H1 (cell line): ENCODE results near the gene MGRN1. TPM values are rescaled to one million over a fixed set of nuclear protein-coding genes. Genes with fewer than 3 reads are reported as not detected.
A peak's percentile ranks its signal among the peaks of the same experiment; 100 is the strongest.

Experiments used
- CTCF ChIA-PET: fragments of 300-600 bp; sonication (Branson Sonifier 250); formaldehyde crosslinking; loops from one replicate; lab custom pipeline; 2021; ENCODE audit not compliant: partially characterized antibody; lab: Charles Lee
- POLR2A ChIA-PET: fragments of 300-600 bp; sonication (Branson Sonifier 250); formaldehyde crosslinking; loops from one replicate; lab custom pipeline; 2021; ENCODE audit warnings: inconsistent platforms; ENCODE audit not compliant: partially characterized antibody; lab: Charles Lee
- DNase-seq, 2 experiments: peaks; one replicate each; pipeline versions ENCODE4 v3.0.0 to v3.0.0-alpha.2; 2010 to 2022; ENCODE audit warnings: low spot score in 2 of 2, low read depth in 1 of 2, mixed read lengths in 1 of 2
- FAIRE-seq: peaks from 2 replicates; lab custom pipeline; 2011; peaks lifted over from hg19 to GRCh38; lab: Jason Lieb, UNC
- H2AFZ ChIP-seq: 2 replicates; pipeline ENCODE4 v1.8.1; 2012; ENCODE audit warnings: low read length, inconsistent platforms
- H2AK5ac ChIP-seq: 2 replicates; pipeline ENCODE4 v1.6.1; 2013; ENCODE audit warnings: low read depth, low read length
- H2BK120ac ChIP-seq: replicated peaks from 2 replicates; pipeline ENCODE3; 2013; ENCODE audit warnings: low read depth, low read length, inconsistent platforms
- H2BK12ac ChIP-seq: 2 replicates; pipeline ENCODE4 v1.6.1; 2013; ENCODE audit warnings: low read depth, low read length
- H2BK15ac ChIP-seq: 2 replicates; pipeline ENCODE4 v1.6.1; 2013; ENCODE audit warnings: low read length
- H2BK20ac ChIP-seq: 2 replicates; pipeline ENCODE4 v1.6.1; 2013; ENCODE audit warnings: low read length
- H2BK5ac ChIP-seq: 2 replicates; pipeline ENCODE4 v1.6.1; 2013; ENCODE audit warnings: low read depth, low read length
- H3K14ac ChIP-seq: 2 replicates; pipeline ENCODE4 v1.6.1; 2013; ENCODE audit warnings: inconsistent platforms; ENCODE audit not compliant: insufficient read length
- H3K18ac ChIP-seq: 2 replicates; pipeline ENCODE4 v1.6.1; 2013; ENCODE audit warnings: low read length; ENCODE audit errors: extremely low read depth
- H3K23ac ChIP-seq: 2 replicates; pipeline ENCODE4 v1.6.1; 2013; ENCODE audit warnings: inconsistent platforms; ENCODE audit not compliant: insufficient read length
- H3K23me2 ChIP-seq: 2 replicates; pipeline ENCODE4 v1.6.1; 2013; ENCODE audit warnings: low read depth, low read length
- H3K27ac ChIP-seq: 2 replicates; pipeline ENCODE4 v1.6.1; 2011; ENCODE audit warnings: low read depth, low read length, inconsistent platforms
- H3K27me3 ChIP-seq, 4 experiments: replicated peaks in 1 of 4; 1 replicate in 1 of 4; 2 replicates in 3 of 4; pipeline versions ENCODE4 v1.6.1 to v1.8.1; 2011 to 2013; ENCODE audit warnings: low read length in 3 of 4, mild to moderate bottlenecking in 3 of 4, inconsistent platforms in 2 of 4, mixed read lengths in 2 of 4, moderate library complexity in 1 of 4; ENCODE audit not compliant: control insufficient read depth in 3 of 4, insufficient read depth in 3 of 4; ENCODE audit errors: extremely low read depth in 1 of 4
- H3K36me3 ChIP-seq, 4 experiments: 2 replicates each; pipeline versions ENCODE4 v1.6.1 to v1.8.1; 2011 to 2013; ENCODE audit warnings: mild to moderate bottlenecking in 4 of 4, low read length in 3 of 4, moderate library complexity in 2 of 4, control low read depth in 1 of 4, inconsistent platforms in 1 of 4; ENCODE audit not compliant: insufficient read depth in 4 of 4, control insufficient read depth in 2 of 4
- H3K4ac ChIP-seq: replicated peaks from 2 replicates; pipeline ENCODE3; 2013; ENCODE audit warnings: low read length, low read depth, mixed read lengths, inconsistent platforms; ENCODE audit not compliant: insufficient read length
- H3K4me1 ChIP-seq, 4 experiments: replicated peaks in 1 of 4; 1 replicate in 1 of 4; 2 replicates in 3 of 4; pipeline versions ENCODE4 v1.6.1 to v1.8.1; 2011 to 2013; ENCODE audit warnings: low read length in 3 of 4, inconsistent platforms in 2 of 4, mixed read lengths in 1 of 4; ENCODE audit not compliant: insufficient read depth in 4 of 4, control insufficient read depth in 3 of 4
- H3K4me2 ChIP-seq, 2 experiments: 2 replicates each; pipeline versions ENCODE4 v1.6.1 to v1.8.1; 2011 to 2013; ENCODE audit warnings: low read depth in 2 of 2, low read length in 2 of 2, control low read depth in 1 of 2, inconsistent platforms in 1 of 2, mild to moderate bottlenecking in 1 of 2; ENCODE audit not compliant: insufficient read depth in 1 of 2
- H3K4me3 ChIP-seq, 4 experiments: fragments of 200-600, 300-600 bp in 1 of 4; sonication (generic), shearing (Covaris generic), sonication (Bioruptor Twin) in 1 of 4; 2 replicates each; pipeline versions ENCODE4 v1.5.1 to v1.8.1; 2011 to 2016; ENCODE audit warnings: low read length in 4 of 4, low read depth in 3 of 4, control low read depth in 2 of 4, inconsistent platforms in 2 of 4, mild to moderate bottlenecking in 2 of 4, mixed read lengths in 1 of 4, moderate library complexity in 1 of 4; ENCODE audit not compliant: insufficient read depth in 2 of 4; ENCODE audit errors: extremely low read depth in 1 of 4
- H3K56ac ChIP-seq: replicated peaks from 2 replicates; pipeline ENCODE3; 2013; ENCODE audit warnings: low read depth, mild to moderate bottlenecking, mixed read lengths, low read length, inconsistent platforms; ENCODE audit not compliant: insufficient read length
- H3K79me1 ChIP-seq: 2 replicates; pipeline ENCODE4 v1.6.1; 2013; ENCODE audit warnings: low read depth, low read length, control low read depth
- H3K79me2 ChIP-seq, 2 experiments: 2 replicates each; pipeline versions ENCODE4 v1.6.1 to v1.8.1; 2012 to 2013; ENCODE audit warnings: low read length in 2 of 2, mild to moderate bottlenecking in 2 of 2, inconsistent platforms in 1 of 2; ENCODE audit not compliant: insufficient read depth in 2 of 2, control insufficient read depth in 1 of 2
- H3K9ac ChIP-seq, 4 experiments: replicated peaks in 1 of 4; 1 replicate in 1 of 4; 2 replicates in 3 of 4; pipeline versions ENCODE4 v1.6.1 to v1.8.1; 2011 to 2013; ENCODE audit warnings: low read depth in 3 of 4, low read length in 3 of 4, control low read depth in 2 of 4, mild to moderate bottlenecking in 2 of 4, moderate library complexity in 2 of 4, inconsistent platforms in 1 of 4; ENCODE audit errors: extremely low read depth in 1 of 4
- H3K9me3 ChIP-seq, 2 experiments: 2 replicates each; pipeline versions ENCODE4 v1.6.1 to v1.8.1; 2012 to 2013; ENCODE audit warnings: mild to moderate bottlenecking in 2 of 2, moderate library complexity in 2 of 2, control low read depth in 1 of 2, inconsistent platforms in 1 of 2, low read depth in 1 of 2, low read length in 1 of 2, mixed read lengths in 1 of 2; ENCODE audit not compliant: insufficient read depth in 2 of 2
- H4K20me1 ChIP-seq, 2 experiments: replicated peaks in 1 of 2; 2 replicates each; pipeline versions ENCODE3 to v1.8.1; 2011 to 2013; ENCODE audit warnings: inconsistent platforms in 2 of 2, low read length in 2 of 2, mild to moderate bottlenecking in 1 of 2; ENCODE audit not compliant: insufficient read depth in 2 of 2, control insufficient read depth in 1 of 2
- H4K5ac ChIP-seq: 2 replicates; pipeline ENCODE4 v1.6.1; 2013; ENCODE audit warnings: low read length, low read depth, mixed read lengths, inconsistent platforms; ENCODE audit not compliant: insufficient read length
- H4K8ac ChIP-seq: 2 replicates; pipeline ENCODE4 v1.8.0; 2013; ENCODE audit warnings: mild to moderate bottlenecking, moderate library complexity, low read length, inconsistent platforms; ENCODE audit not compliant: insufficient read depth; ENCODE audit errors: extremely low read depth
- H4K91ac ChIP-seq: replicated peaks from 2 replicates; pipeline ENCODE3; 2013; ENCODE audit warnings: low read length, mixed read lengths, inconsistent platforms; ENCODE audit not compliant: insufficient read length
- BACH1 ChIP-seq: IDR thresholded peaks from 2 replicates; pipeline ENCODE4 v1.6.1; 2012; ENCODE audit warnings: low read length, improper control_type of control experiment
- CTBP2 ChIP-seq: IDR thresholded peaks from 2 replicates; pipeline ENCODE4 v1.7.0; 2011; ENCODE audit warnings: borderline replicate concordance, mild to moderate bottlenecking, moderate library complexity, mixed read lengths, low read length; ENCODE audit not compliant: insufficient read depth, insufficient read length
- MAFK ChIP-seq: IDR thresholded peaks from 2 replicates; pipeline ENCODE4 v1.6.1; 2012; ENCODE audit warnings: low read depth, mild to moderate bottlenecking, improper control_type of control experiment, low read length
- POLR2AphosphoS5 ChIP-seq: IDR thresholded peaks from 2 replicates; pipeline ENCODE4 v1.6.1; 2011; ENCODE audit warnings: low read depth, low read length
- SP1 ChIP-seq: IDR thresholded peaks from 2 replicates; pipeline ENCODE4 v1.6.1; 2011; ENCODE audit warnings: low read depth, low read length
- WGBS, 2 experiments: shearing (Covaris generic) in 1 of 2; methylation state at CpG; one replicate each; pipeline versions ENCODE4 v1.1.6 to v1.1.7; 2013 to 2015; ENCODE audit warnings: low lambda C conversion rate in 2 of 2, mixed read lengths in 2 of 2, inconsistent platforms in 1 of 2, low coverage in 1 of 2, missing lambda C conversion rate in 1 of 2; ENCODE audit not compliant: insufficient replicate concordance in 2 of 2, insufficient coverage in 1 of 2, insufficient read length in 1 of 2; ENCODE audit errors: extremely low coverage in 1 of 2, missing lambda C conversion rate in 1 of 2; 5-methylcytosine and 5-hydroxymethylcytosine counted together
- polyA plus RNA-seq, 7 experiments: library from polyadenylated mRNA; depleted of rRNA in 3 of 7; stranded (reverse) in 5 of 7; unstranded in 2 of 7; fragments of >200 nt in 5 of 7; fragments of 200-250 nt in 2 of 7; gene quantifications; 1 replicate in 5 of 7; 2 replicates in 1 of 7; 4 replicates in 1 of 7; pipeline versions ENCODE4 v1.2.1 to v1.2.3, GENCODE V29; 2011 to 2013; ENCODE audit warnings: missing spikeins in 2 of 7, mixed read lengths in 2 of 7
- total RNA-seq: library from RNA; stranded (reverse); fragmentation: NEBNext Ultra II Directional; extraction: Animal tissue kit (Norgen Biotek cat#: 25700); gene quantifications from 2 replicates; pipeline ENCODE4 v1.2.1, GENCODE V29; 2021

Gene MGRN1
- total and polyA plus RNA-seq, 2 of the 8 experiments (the other 6 are each of a cell fraction or from before 2014, with no cell fraction given) = 15.0 to 82.3 TPM

- H3K23ac ChIP-seq = no peak overlapping the region
- no peak overlapping the region for H3K27ac ChIP-seq
- no peak overlapping the region for H2AFZ ChIP-seq
- ChIA-PET CTCF (interaction anchor here (0.7 to 2.8 kb wide), 4 partner anchors 10 to 259 kb away, joined by 3 to 6 read pairs (median 5); no protein-coding TSS in a partner anchor), POLR2A (interaction anchor here (0.5 to 5.4 kb wide), 7 partner anchors 8 to 95 kb away, joined by 3 to 59 read pairs (median 3); no protein-coding TSS in a partner anchor)
- no peak overlapping the region for H3K56ac ChIP-seq
- no peak overlapping the region for H3K4ac ChIP-seq
- H3K23me2 ChIP-seq = peaks cover 8% of the 10 kb centered on the region; the same call in 1 of the 2 replicates
- no peak overlapping the region for H3K14ac ChIP-seq
- H4K20me1 ChIP-seq = peaks cover 0 to 25% of the 10 kb centered on the region in 2 experiments
- no peaks in the 10 kb centered on the region for H3K79me1 ChIP-seq
- no peak overlapping the region for H4K91ac ChIP-seq
- no peak overlapping the region for H2AK5ac ChIP-seq
- DNase-seq (no peak), FAIRE-seq (no peak)
- H3K27me3 ChIP-seq = no peaks in the 10 kb centered on the region
- no peak overlapping the region for H3K18ac ChIP-seq
- H3K36me3 ChIP-seq = peaks cover 21 to 43% (median 39%) of the 10 kb centered on the region in 4 experiments
- no peak overlapping the region for H3K4me2 ChIP-seq
- H2BK12ac ChIP-seq = no peak overlapping the region
- no peak overlapping the region for H2BK5ac ChIP-seq
- H2BK120ac ChIP-seq = no peak overlapping the region
- no peak overlapping the region for H3K4me3 ChIP-seq
- no peak overlapping the region for H3K9ac ChIP-seq
- H4K8ac ChIP-seq = peak overlapping the region; percentile 0; the same call in 1 of the 2 replicates
- peaks cover 0 to 7% (median 5%) of the 10 kb centered on the region in 4 experiments; a peak in 4 of 7 replicates for H3K4me1 ChIP-seq
- H2BK15ac ChIP-seq = no peak overlapping the region
- no peak overlapping the region for H2BK20ac ChIP-seq
- H3K79me2 ChIP-seq = peaks cover 0 to 2% of the 10 kb centered on the region in 2 experiments; a peak in 1 of 4 replicates
- WGBS, 2 experiments = 92% methylated on average over 33 of the region's 33 CpGs; no CpG with 5 or more reads in 1 of the 2 experiments
- no peaks in the 10 kb centered on the region for H3K9me3 ChIP-seq
- no peak overlapping the region for H4K5ac ChIP-seq
- TF ChIP-seq BACH1 (no peak), SP1 (no peak), POLR2AphosphoS5 (peak; percentile 8; the same call in 1 of the 2 replicates), MAFK (no peak), CTBP2 (no peak)
These were observed 72.5 kb downstream of the MGRN1 start for GRCh38 chr16:4696905-4697847.
